HepG2 (cell line): ENCODE measurements around the gene OSBPL9. TPM values are rescaled to one million over a fixed set of nuclear protein-coding genes. Genes with fewer than 3 reads are reported as not detected.

Experiments
- ATAC-seq: fragments of 200-7000 bp; cut with Tn5 transposase; 3 replicates; pipeline ENCODE4 v1.9.1; 2020; ENCODE audit warnings: mild to moderate bottlenecking, moderate library complexity
- BruUV-seq: library from RNA; stranded (reverse); fragments of 400-500 nt; replicated peaks from 2 replicates; lab custom pipeline; 2021; lab: Mats Ljungman, UMichigan
- CTCF ChIA-PET: fragments of 300-600 bp; formaldehyde crosslinking; extraction: SDS; loops from one replicate; lab custom pipeline; 2021; ENCODE audit warnings: low total read pairs, inconsistent platforms, low intra/inter-chr PET ratio; lab: Yijun Ruan, JAX
- POLR2A ChIA-PET: fragments of 350-600 bp; sonication (Branson Sonifier 250); formaldehyde crosslinking; loops from one replicate; lab custom pipeline; 2020; ENCODE audit warnings: antibody characterized with exemption, inconsistent platforms; lab: Yijun Ruan, JAX
- DNase-seq: peaks from one replicate; pipeline ENCODE4 v3.0.0-alpha.2; 2015; ENCODE audit warnings: low spot score
- FAIRE-seq: peaks from 3 replicates; lab custom pipeline; 2011; peaks lifted over from hg19 to GRCh38; lab: Jason Lieb, UNC
- H2AFZ ChIP-seq: one replicate; pipeline ENCODE4 v1.6.1; 2011; ENCODE audit warnings: low read length, inconsistent platforms
- H3K27ac ChIP-seq: fragments of 300-600 bp; 3 replicates; pipeline ENCODE4 v1.8.0; 2011; ENCODE audit warnings: mixed run types, mild to moderate bottlenecking, mixed read lengths, low read length, inconsistent platforms; ENCODE audit not compliant: insufficient read depth; ENCODE audit errors: extremely low read length
- H3K27me3 ChIP-seq, 2 experiments: fragments of 200-600 bp in 1 of 2; 2 replicates in 1 of 2; 3 replicates in 1 of 2; pipeline versions ENCODE4 v1.6.0 to v1.8.0; 2011; ENCODE audit warnings: low read length in 2 of 2, mild to moderate bottlenecking in 2 of 2, moderate library complexity in 2 of 2, inconsistent platforms in 1 of 2; ENCODE audit not compliant: insufficient read depth in 2 of 2, control insufficient read depth in 1 of 2
- H3K36me3 ChIP-seq, 2 experiments: fragments of 200-600 bp in 1 of 2; replicated peaks in 1 of 2; 2 replicates in 1 of 2; 3 replicates in 1 of 2; pipeline versions ENCODE4 v1.5.1 to v1.8.0; 2011; ENCODE audit warnings: low read length in 2 of 2, inconsistent platforms in 1 of 2; ENCODE audit not compliant: insufficient read depth in 2 of 2, control insufficient read depth in 1 of 2
- H3K4me1 ChIP-seq: 2 replicates; pipeline ENCODE4 v1.5.1; 2012; ENCODE audit warnings: low read length, inconsistent platforms; ENCODE audit not compliant: insufficient read depth
- H3K4me2 ChIP-seq: 2 replicates; pipeline ENCODE4 v1.6.0; 2011; ENCODE audit warnings: low read depth, low read length, inconsistent platforms
- H3K4me3 ChIP-seq, 3 experiments: fragments of 200-600 bp in 1 of 3; sonication (generic), shearing (Covaris generic) in 1 of 3; replicated peaks in 1 of 3; 2 replicates each; pipeline ENCODE4 v1.5.1; 2011 to 2016; ENCODE audit warnings: low read length in 3 of 3, inconsistent platforms in 2 of 3, low read depth in 2 of 3, mild to moderate bottlenecking in 2 of 3, control low read depth in 1 of 3, mixed read lengths in 1 of 3; ENCODE audit not compliant: insufficient read depth in 1 of 3
- H3K79me2 ChIP-seq: one replicate; pipeline ENCODE4 v1.6.1; 2011; ENCODE audit warnings: low read length, inconsistent platforms; ENCODE audit not compliant: insufficient read depth
- H3K9ac ChIP-seq: 2 replicates; pipeline ENCODE4 v1.6.0; 2011; ENCODE audit warnings: mild to moderate bottlenecking, low read depth, low read length, inconsistent platforms; ENCODE audit not compliant: insufficient read depth
- H3K9me3 ChIP-seq: 2 replicates; pipeline ENCODE4 v1.5.1; 2012; ENCODE audit warnings: mild to moderate bottlenecking, low read length
- H4K20me1 ChIP-seq: 2 replicates; pipeline ENCODE4 v1.6.0; 2011; ENCODE audit warnings: inconsistent platforms, mild to moderate bottlenecking, low read length, moderate library complexity; ENCODE audit not compliant: insufficient read depth
- BORCS8-MEF2B ChIP-seq: sonication (generic); formaldehyde crosslinking; IDR thresholded peaks from 2 replicates; pipeline ENCODE4 v1.8.0; 2022; ENCODE audit warnings: mild to moderate bottlenecking, missing genetic modification reagents
- ELF1 ChIP-seq: sonication (generic); formaldehyde crosslinking; IDR thresholded peaks from 2 replicates; pipeline ENCODE4 v1.4.0; 2020; ENCODE audit warnings: missing genetic modification reagents
- HES4 ChIP-seq: sonication (generic); formaldehyde crosslinking; IDR thresholded peaks from 2 replicates; pipeline ENCODE4 v1.9.0; 2021; ENCODE audit warnings: mild to moderate bottlenecking, missing genetic modification reagents, borderline replicate concordance
- LCORL ChIP-seq, 2 experiments: fragments of 450-650 bp in 1 of 2; sonication (generic) in 1 of 2; formaldehyde crosslinking in 1 of 2; IDR thresholded peaks; 2 replicates each; pipeline versions ENCODE4 v1.5.0 to v1.6.1; 2017 to 2020; ENCODE audit warnings: antibody characterized with exemption in 1 of 2, missing genetic modification reagents in 1 of 2
- MED1 ChIP-seq: sonication (generic); formaldehyde crosslinking; IDR thresholded peaks from 2 replicates; pipeline ENCODE4 v1.4.0; 2020; ENCODE audit warnings: missing genetic modification reagents
- NFE2 ChIP-seq: sonication (generic); formaldehyde crosslinking; IDR thresholded peaks from 2 replicates; pipeline ENCODE4 v1.4.0; 2020; ENCODE audit warnings: missing genetic modification reagents
- PHB2 ChIP-seq: fragments of 450-650 bp; IDR thresholded peaks from 2 replicates; pipeline ENCODE4 v1.6.1; 2018; ENCODE audit not compliant: partially characterized antibody
- RAD21 ChIP-seq: fragments of 450-650 bp; formaldehyde crosslinking; IDR thresholded peaks from 2 replicates; pipeline ENCODE4 v1.5.0; 2020; ENCODE audit warnings: mild to moderate bottlenecking
- RBFOX2 ChIP-seq: fragments of 200-400 bp; formaldehyde crosslinking; IDR thresholded peaks from 2 replicates; pipeline ENCODE4 v1.6.1; 2017; ENCODE audit warnings: low read depth, mild to moderate bottlenecking, low read length
- SP5 ChIP-seq: IDR thresholded peaks from 2 replicates; pipeline ENCODE4 v1.6.1; 2016; ENCODE audit warnings: low read depth, borderline replicate concordance
- ZNF235 ChIP-seq: sonication (generic); formaldehyde crosslinking; IDR thresholded peaks from 2 replicates; pipeline ENCODE4 v1.8.1; 2023; ENCODE audit warnings: mild to moderate bottlenecking, missing genetic modification reagents, borderline replicate concordance
- ZNF33B ChIP-seq: sonication (generic); formaldehyde crosslinking; IDR thresholded peaks from 2 replicates; pipeline ENCODE4 v1.5.1; 2020; ENCODE audit warnings: mild to moderate bottlenecking, missing genetic modification reagents
- WGBS: methylation state at CpG from one replicate; pipeline ENCODE4 v1.1.6; 2017; ENCODE audit warnings: low lambda C conversion rate; 5-methylcytosine and 5-hydroxymethylcytosine counted together
- in situ Hi-C: cut with HindIII; loops from 2 replicates; pipeline ENCODE4 v1.10.0; 2017; ENCODE audit warnings: low pct_unique_long_range_greater_than_20kb; ENCODE audit not compliant: extremely low pct_ligation_motif_present
- intact Hi-C: fragments of 100-400 bp; cut with micrococcal nuclease; formaldehyde crosslinking; loops from one replicate; pipeline ENCODE4 v1.10.0; 2022; ENCODE audit not compliant: unreplicated experiment
- polyA plus RNA-seq, 8 experiments: library from polyadenylated mRNA; depleted of rRNA in 3 of 8; stranded (reverse) in 7 of 8; unstranded in 1 of 8; fragments of >200 nt; fragmentation: Illumina TruSeq in 4 of 8; extraction: Trizol in 4 of 8; gene quantifications; 2 replicates each; pipeline versions ENCODE4 v1.2.1 to v1.2.3, GENCODE V29; 2011 to 2016; ENCODE audit warnings: low read depth in 4 of 8, missing spikeins in 1 of 8, mixed read lengths in 1 of 8; ENCODE audit not compliant: insufficient read depth in 1 of 8
- total RNA-seq, 5 experiments: library from RNA; depleted of rRNA; stranded (reverse); fragments of >200 nt; fragmentation: Illumina TruSeq; extraction: Trizol; gene quantifications; 2 replicates each; pipeline ENCODE4 v1.2.3, GENCODE V29; 2016; ENCODE audit warnings: low read depth in 1 of 5
- TF ChIP-seq, protein P1 (sequence below): sonication (generic); formaldehyde crosslinking; IDR thresholded peaks from 2 replicates; pipeline ENCODE4 v1.5.0; 2020; ENCODE audit warnings: missing genetic modification reagents, mild to moderate bottlenecking, borderline replicate concordance
- TF ChIP-seq, protein P2 (sequence below): sonication (generic); formaldehyde crosslinking; conservative IDR thresholded peaks from 2 replicates; pipeline ENCODE4 v1.8.0; 2022; ENCODE audit warnings: mild to moderate bottlenecking, moderate library complexity, missing genetic modification reagents
- TF ChIP-seq, protein P3 (sequence below): sonication (generic); formaldehyde crosslinking; IDR thresholded peaks from 2 replicates; pipeline ENCODE4 v1.8.0; 2022; ENCODE audit warnings: missing genetic modification reagents, mild to moderate bottlenecking, moderate library complexity, borderline replicate concordance

OSBPL9 gene
- total and polyA plus RNA-seq, 2 of the 13 experiments (the other 11 are each of a cell fraction or from before 2014, with no cell fraction given) = 83.6 to 142 TPM

DNA sequence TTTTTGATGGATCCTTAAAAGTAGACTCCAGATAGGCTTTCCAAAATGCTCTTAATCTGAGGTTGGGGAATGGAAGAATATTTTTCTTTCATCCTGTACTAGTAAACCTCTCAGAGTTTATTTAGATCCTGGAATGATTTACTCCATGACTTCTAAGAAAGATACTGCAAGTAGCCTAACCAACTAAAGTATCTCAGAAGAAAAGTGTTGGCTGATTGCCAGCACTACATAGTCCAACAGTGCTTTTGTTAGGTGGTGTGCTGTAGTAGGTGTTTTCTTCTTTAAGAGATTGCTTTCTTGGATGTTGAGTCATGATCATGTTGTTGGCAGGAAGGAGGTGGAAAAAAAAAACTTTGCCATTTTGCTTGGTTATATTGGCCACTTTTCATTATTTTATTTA is 119.8 kb downstream of the OSBPL9 start:
- Histone ChIP-seq H3K4me1 (peaks cover 71% of the 10 kb centered on the region), H3K9me3 (no peaks in the 10 kb centered on the region), H3K9ac (no peak overlapping the region), H4K20me1 (peaks cover 25% of the 10 kb centered on the region), H3K79me2 (peaks cover 98% of the 10 kb centered on the region), H3K4me2 (no peak overlapping the region), H3K27ac (no peak overlapping the region), H3K36me3 (no peaks in the 10 kb centered on the region), H3K4me3 (no peak overlapping the region), H2AFZ (no peak overlapping the region), H3K27me3 (no peaks in the 10 kb centered on the region; a peak in 1 of 5 replicates)
- intact Hi-C loops = loop anchor here (10.0 kb wide), 1 partner anchor 112 kb away; no protein-coding TSS in a partner anchor
- ATAC-seq (no peak), FAIRE-seq (no peak), DNase-seq (no peak)
- in situ Hi-C loops = no loop called here
- POLR2A ChIA-PET = interaction anchor here (4.1 kb wide), 1 partner anchor 8 kb away, joined by 14 read pairs; no protein-coding TSS in a partner anchor
- BruUV-seq = no TSS peak
- CTCF ChIA-PET = no interaction called here
- TF ChIP-seq ZNF235 (CRISPR knock-in tag) (no peak), RBFOX2 (0 out of 2 replicates have a peak, but pooled peaks have one; percentile 2), PHB2 (no peak), SP5 (CRISPR knock-in tag) (no peak), LCORL (IDR thresholded peaks at IDR 0.05) (0 out of 2 replicates have a peak, but pooled peaks have one; percentile 22), LCORL (CRISPR knock-in tag; IDR thresholded peaks at IDR 0.05) (no peak)
- TF ChIP-seq, protein P1, sequence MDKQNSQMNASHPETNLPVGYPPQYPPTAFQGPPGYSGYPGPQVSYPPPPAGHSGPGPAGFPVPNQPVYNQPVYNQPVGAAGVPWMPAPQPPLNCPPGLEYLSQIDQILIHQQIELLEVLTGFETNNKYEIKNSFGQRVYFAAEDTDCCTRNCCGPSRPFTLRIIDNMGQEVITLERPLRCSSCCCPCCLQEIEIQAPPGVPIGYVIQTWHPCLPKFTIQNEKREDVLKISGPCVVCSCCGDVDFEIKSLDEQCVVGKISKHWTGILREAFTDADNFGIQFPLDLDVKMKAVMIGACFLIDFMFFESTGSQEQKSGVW (CRISPR knock-in tag) = no peak

DNA sequence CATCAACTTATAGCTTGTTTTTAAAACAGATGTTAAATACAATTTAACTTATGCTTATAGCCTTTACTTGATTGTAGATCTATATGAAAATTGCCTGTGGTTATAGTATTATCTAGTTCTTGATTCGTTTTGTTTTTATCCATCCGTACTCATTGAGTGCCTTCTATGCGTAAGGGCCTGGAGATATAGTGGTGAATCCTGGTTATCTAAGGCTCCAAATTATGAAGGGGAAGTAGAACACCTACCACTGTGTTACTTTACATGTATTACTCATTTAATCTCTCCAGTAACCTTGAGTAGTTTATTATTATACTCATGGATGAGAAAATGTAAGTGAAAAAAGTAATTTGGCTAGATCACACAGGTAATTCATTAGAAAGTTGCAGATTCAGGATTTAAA is 121.8 kb downstream of the OSBPL9 start:
- Histone ChIP-seq H3K4me2 (no peak overlapping the region), H3K36me3 (no peaks in the 10 kb centered on the region), H3K4me3 (no peak overlapping the region), H3K9ac (no peak overlapping the region), H4K20me1 (peaks cover 16% of the 10 kb centered on the region), H3K27ac (no peak overlapping the region), H2AFZ (no peak overlapping the region), H3K27me3 (no peaks in the 10 kb centered on the region), H3K79me2 (peaks cover 90% of the 10 kb centered on the region), H3K9me3 (no peaks in the 10 kb centered on the region), H3K4me1 (peaks cover 51% of the 10 kb centered on the region)
- POLR2A ChIA-PET = interaction anchor here (4.1 kb wide), 1 partner anchor 10 kb away, joined by 14 read pairs; no protein-coding TSS in a partner anchor
- in situ Hi-C loops (no loop called here), intact Hi-C loops (loop anchor here (10.0 kb wide), 1 partner anchor 114 kb away; no protein-coding TSS in a partner anchor)
- CTCF ChIA-PET = no interaction called here
- ATAC-seq = no peak
- 97% methylated on average over 3 of the region's 3 CpGs for WGBS
- BruUV-seq = no TSS peak
- DNase-seq = no peak
- no peak for FAIRE-seq
- TF ChIP-seq NFE2 (CRISPR knock-in tag) (no peak), HES4 (CRISPR knock-in tag) (no peak), RAD21 (CRISPR knock-in tag) (no peak), ZNF33B (no peak), MED1 (CRISPR knock-in tag) (no peak), ELF1 (CRISPR knock-in tag) (no peak), BORCS8-MEF2B (CRISPR knock-in tag) (no peak)
- TF ChIP-seq, protein P2, sequence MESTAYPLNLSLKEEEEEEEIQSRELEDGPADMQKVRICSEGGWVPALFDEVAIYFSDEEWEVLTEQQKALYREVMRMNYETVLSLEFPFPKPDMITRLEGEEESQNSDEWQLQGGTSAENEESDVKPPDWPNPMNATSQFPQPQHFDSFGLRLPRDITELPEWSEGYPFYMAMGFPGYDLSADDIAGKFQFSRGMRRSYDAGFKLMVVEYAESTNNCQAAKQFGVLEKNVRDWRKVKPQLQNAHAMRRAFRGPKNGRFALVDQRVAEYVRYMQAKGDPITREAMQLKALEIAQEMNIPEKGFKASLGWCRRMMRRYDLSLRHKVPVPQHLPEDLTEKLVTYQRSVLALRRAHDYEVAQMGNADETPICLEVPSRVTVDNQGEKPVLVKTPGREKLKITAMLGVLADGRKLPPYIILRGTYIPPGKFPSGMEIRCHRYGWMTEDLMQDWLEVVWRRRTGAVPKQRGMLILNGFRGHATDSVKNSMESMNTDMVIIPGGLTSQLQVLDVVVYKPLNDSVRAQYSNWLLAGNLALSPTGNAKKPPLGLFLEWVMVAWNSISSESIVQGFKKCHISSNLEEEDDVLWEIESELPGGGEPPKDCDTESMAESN (CRISPR knock-in tag) = no peak
- TF ChIP-seq, protein P3, sequence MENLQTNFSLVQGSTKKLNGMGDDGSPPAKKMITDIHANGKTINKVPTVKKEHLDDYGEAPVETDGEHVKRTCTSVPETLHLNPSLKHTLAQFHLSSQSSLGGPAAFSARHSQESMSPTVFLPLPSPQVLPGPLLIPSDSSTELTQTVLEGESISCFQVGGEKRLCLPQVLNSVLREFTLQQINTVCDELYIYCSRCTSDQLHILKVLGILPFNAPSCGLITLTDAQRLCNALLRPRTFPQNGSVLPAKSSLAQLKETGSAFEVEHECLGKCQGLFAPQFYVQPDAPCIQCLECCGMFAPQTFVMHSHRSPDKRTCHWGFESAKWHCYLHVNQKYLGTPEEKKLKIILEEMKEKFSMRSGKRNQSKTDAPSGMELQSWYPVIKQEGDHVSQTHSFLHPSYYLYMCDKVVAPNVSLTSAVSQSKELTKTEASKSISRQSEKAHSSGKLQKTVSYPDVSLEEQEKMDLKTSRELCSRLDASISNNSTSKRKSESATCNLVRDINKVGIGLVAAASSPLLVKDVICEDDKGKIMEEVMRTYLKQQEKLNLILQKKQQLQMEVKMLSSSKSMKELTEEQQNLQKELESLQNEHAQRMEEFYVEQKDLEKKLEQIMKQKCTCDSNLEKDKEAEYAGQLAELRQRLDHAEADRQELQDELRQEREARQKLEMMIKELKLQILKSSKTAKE (CRISPR knock-in tag) = no peak
